Measurements from ENCODE around the gene ADAMTSL3.

The ADAMTSL3 gene

DNA sequence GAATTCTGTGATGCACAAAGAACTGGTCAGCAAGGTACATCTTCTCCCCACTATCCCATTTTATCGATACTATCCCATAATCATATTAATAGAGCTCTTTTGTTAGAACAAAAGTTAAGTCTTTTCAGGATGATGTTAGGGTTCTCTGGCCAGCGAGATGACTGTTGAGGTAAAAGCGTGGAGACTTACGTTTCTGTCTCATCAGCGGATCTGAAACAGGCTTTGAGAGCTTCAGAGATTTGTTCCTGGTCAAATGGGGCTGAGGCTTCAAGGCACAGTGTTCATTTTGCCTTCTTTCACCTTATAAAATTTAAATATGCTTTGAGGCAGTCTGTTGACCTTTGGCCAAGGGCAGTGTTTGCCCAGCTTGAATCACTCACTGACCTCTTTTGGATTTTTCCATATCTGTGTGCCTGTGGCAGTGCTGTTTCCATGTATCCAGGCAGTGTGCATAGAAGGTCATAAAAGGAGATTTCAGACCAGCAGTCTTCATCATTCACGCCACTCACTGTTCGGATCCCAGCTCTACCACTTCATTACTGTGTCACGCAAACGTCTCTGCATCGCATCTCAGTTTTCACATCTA is 3.1 kb downstream of the ADAMTSL3 start:
- H3K27ac ChIP-seq = no peak overlapping the region
- TF ChIP-seq, protein P1, sequence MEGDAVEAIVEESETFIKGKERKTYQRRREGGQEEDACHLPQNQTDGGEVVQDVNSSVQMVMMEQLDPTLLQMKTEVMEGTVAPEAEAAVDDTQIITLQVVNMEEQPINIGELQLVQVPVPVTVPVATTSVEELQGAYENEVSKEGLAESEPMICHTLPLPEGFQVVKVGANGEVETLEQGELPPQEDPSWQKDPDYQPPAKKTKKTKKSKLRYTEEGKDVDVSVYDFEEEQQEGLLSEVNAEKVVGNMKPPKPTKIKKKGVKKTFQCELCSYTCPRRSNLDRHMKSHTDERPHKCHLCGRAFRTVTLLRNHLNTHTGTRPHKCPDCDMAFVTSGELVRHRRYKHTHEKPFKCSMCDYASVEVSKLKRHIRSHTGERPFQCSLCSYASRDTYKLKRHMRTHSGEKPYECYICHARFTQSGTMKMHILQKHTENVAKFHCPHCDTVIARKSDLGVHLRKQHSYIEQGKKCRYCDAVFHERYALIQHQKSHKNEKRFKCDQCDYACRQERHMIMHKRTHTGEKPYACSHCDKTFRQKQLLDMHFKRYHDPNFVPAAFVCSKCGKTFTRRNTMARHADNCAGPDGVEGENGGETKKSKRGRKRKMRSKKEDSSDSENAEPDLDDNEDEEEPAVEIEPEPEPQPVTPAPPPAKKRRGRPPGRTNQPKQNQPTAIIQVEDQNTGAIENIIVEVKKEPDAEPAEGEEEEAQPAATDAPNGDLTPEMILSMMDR (conservative IDR thresholded peaks at IDR 0.05) = no peak

- H3K27ac ChIP-seq = no peak overlapping the region
- TF ChIP-seq, protein P1 (conservative IDR thresholded peaks at IDR 0.05) = peak; percentile 12; the same call in 1 of the 2 replicates
Measured at GRCh38 chr15:83657549-83657948, 3.6 kb downstream of the ADAMTSL3 start.

DNA sequence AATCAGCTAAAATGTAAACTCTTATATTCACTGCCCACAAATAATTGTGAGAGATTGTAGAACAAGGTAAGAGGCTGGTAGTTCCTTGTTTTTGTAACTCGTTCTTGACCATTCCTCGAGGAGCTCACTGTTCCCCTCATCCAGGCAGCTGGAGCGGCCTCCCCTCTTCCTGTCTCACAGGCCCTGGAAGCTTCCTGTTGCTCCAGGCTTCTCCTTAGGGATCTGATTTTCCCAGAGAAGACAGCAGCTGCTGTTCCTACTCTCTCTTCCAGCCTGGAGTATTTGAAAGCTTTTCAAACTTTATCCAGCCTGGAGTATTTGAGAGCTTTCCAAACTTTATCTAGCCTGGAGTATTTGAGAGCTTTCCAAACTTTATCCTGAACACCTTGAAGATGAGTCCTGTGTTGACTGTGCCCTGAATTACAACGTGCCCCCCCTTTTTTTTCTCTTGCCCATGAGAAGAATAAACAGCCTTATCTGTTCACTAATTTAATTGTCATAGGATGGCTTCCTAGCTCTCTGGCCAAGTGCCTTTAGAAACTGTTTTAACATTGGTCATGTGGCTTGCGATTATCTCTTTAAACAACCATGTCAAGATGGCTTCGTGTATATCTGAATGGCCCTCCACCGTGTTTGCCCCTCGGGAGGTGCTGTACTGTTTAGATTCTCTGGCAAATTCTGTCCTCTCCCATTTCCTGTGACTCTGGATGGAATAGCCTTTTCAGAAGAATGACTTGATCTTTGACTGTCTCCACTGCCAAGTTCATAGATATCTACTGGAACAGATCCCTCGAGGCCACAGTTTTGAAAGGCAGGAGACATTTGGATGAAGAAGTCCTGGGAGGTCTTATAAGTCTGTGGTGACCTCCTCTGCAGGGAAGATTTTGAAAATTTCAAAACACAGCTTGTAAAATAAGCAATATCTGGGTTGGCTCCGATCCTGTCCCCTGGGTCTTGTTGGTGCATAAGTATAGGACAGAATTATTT is 4.8 kb downstream of the ADAMTSL3 start:
- TF ChIP-seq, protein P1 (conservative IDR thresholded peaks at IDR 0.05) = no peak
- H3K27ac ChIP-seq = peak overlapping the region; percentile 14; the same call in 1 of the 2 replicates

GRCh38 chr15:83659417-83659812 is 5.5 kb downstream of the ADAMTSL3 start:
- no peak overlapping the region for H3K27ac ChIP-seq
- TF ChIP-seq, protein P1 (conservative IDR thresholded peaks at IDR 0.05) = no peak

GRCh38 chr15:83665480-83665879 is 11.6 kb downstream of the ADAMTSL3 start:
- H3K27ac ChIP-seq = no peak overlapping the region
- TF ChIP-seq, protein P1 (conservative IDR thresholded peaks at IDR 0.05) = no peak

GRCh38 chr15:83670672-83671229 is 16.8 kb downstream of the ADAMTSL3 start:
- TF ChIP-seq, protein P1 (conservative IDR thresholded peaks at IDR 0.05) = no peak

DNA sequence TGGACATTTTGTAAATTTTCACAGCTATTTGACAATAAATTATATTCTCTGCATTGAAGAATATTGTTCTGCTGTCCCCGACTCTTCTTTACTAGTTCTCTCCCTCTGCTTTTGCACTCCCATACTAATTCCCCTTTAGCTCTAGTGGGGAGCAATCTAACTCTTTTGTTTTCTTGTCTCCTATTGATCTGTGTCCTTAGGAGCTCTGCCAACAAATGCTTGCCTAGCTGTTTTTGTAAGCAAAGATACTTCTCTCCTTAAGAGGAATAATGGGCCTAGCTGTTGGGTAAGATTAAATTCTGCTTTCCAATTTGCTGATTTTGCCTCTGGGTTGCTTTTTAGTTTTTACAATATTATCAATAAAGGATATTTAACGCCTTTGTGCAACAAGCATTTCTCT is 17.7 kb downstream of the ADAMTSL3 start:
- TF ChIP-seq, protein P1 (conservative IDR thresholded peaks at IDR 0.05) = no peak
- no peak overlapping the region for H3K27ac ChIP-seq

More at GRCh38 chr15:83670672-83671229, 16.8 kb downstream of the ADAMTSL3 start:
- H3K27ac ChIP-seq = no peak overlapping the region
